Measurements from ENCODE around the gene PCSK4.
A peak's percentile ranks its signal among the peaks of the same experiment; 100 is the strongest.
"Not testable (repeated sequence)": the region's sequence is repeated elsewhere in the genome, so short reads cannot be mapped to it uniquely, and the experiment has no call there.

PCSK4 gene

GRCh38 chr19:1503925-1504773 lies 14.0 kb upstream of the PCSK4 start:
- H3K4me1 ChIP-seq = peaks cover 14 to 42% (median 30%) of the 10 kb centered on the region in 10 experiments
- no peak overlapping the region; a peak in 1 of 20 replicates for H3K4me3 ChIP-seq
- no peak overlapping the region for H3K27ac ChIP-seq
- TF ChIP-seq Cebpa-rat (IDR thresholded peaks at IDR 0.05) = no peak
- peak overlapping the region; percentile 19 to 80 (median 53); a peak in 20 of 22 replicates for H3K4me2 ChIP-seq
- H3K27me3 ChIP-seq = peaks cover 11 to 32% (median 26%) of the 10 kb centered on the region in 11 experiments; a peak in 21 of 22 replicates
- no peak overlapping the region for H3K9ac ChIP-seq
- no peaks in the 10 kb centered on the region for H3K36me3 ChIP-seq
- H3K9me3 ChIP-seq (replicated peaks in 1 of 11) = peaks cover 0 to 25% (median 9%) of the 10 kb centered on the region in 11 experiments; a peak in 15 of 22 replicates
- no peaks in the 10 kb centered on the region; a peak in 1 of 22 replicates for H4K20me1 ChIP-seq

DNA sequence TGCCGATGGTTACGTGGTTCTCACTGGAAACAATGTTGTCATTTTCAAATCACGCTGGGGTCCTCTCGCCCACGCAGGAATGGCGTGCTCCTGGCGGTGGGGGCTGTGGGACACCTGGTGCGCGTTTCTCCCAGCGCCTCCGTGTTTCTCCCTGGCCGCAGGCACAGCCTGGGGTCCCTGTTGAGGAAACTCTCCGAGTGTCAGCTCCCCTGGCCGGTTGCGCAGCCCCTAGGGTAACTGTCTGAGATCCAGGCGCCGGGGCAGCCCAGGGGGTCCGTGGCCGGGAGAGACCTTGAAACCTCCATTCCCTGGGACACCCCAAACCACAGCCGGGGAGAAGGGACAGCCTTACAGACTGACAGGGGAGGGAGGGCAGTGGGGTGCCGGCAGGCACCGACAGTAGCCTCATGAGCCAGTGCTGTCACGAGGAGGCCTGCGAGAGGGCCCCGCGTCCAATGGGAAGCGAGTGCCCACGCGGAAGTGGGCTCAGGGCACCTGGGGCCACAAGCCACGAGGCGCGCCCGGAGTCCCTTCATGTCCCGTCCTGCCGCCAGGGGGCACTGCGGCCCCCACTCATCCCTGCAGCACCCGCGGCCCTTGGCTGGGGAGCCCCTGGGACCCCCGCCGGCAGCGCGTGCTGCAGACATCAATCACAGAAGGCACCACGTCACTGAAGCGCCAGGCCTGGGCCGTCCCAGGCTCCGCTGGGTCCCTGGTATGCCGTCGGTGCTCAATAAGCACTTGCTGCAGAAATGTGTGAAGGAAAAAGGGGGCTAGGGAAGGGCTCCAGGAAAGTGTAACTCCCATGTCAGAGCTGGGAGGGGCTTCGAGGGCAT lies 13.2 kb upstream of the PCSK4 start:
- no peak overlapping the region; a peak in 1 of 20 replicates for H3K4me3 ChIP-seq

DNA sequence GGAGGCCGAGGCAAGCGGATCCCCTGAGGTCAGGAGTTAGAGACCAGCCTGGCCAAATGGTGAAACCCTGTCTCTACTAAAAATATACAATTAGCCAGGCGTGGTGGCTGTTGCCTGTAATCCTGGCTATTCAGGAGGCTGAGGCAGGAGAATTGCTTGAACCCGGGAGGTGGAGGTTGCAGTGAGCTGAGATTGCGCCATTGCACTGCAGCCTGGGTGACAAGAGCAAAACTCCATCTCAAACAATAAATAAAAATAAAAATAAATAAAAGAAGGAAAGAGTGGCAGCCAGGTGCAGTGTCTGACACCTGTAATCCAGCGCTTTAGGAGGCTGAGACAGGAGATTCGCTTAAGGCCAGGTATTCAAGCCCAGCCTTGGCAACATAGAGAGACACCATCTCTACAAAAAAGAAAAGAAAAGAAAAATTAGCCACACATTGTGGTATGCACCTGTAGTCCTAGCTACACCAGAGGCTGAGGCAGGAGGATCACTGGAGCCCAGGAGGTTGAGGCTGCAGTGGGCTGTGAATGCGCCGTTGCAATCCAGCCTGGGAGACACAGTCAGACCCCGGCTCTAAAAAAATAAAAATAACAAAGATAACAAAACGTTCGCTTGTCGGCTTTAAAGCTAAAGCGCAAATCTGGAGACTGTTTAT lies 12.4 kb upstream of the PCSK4 start:
- H3K4me2 ChIP-seq = peak overlapping the region in 2 of 11 experiments; percentile 51 to 54; a peak in 4 of 22 replicates
- H3K9ac ChIP-seq = no peak overlapping the region

More for the DNA sequence above, 13.2 kb upstream of the PCSK4 start:
- H4K20me1 ChIP-seq = no peaks in the 10 kb centered on the region; a peak in 1 of 22 replicates
- H3K27ac ChIP-seq = 0 out of 22 replicates have a peak overlapping the region, but pooled peaks of 1 of the 11 experiments have one; percentile 20
- H3K36me3 ChIP-seq = no peaks in the 10 kb centered on the region
- H3K9me3 ChIP-seq (replicated peaks in 1 of 11) = peaks cover 0 to 25% (median 9%) of the 10 kb centered on the region in 11 experiments; a peak in 15 of 22 replicates
- peak overlapping the region; percentile 19 to 80 (median 53); a peak in 21 of 22 replicates for H3K4me2 ChIP-seq
- no peak for TF ChIP-seq Cebpa-rat (IDR thresholded peaks at IDR 0.05)
- H3K4me1 ChIP-seq = peaks cover 16 to 40% (median 23%) of the 10 kb centered on the region in 10 experiments
- 0 out of 22 replicates have a peak overlapping the region, but pooled peaks of 1 of the 11 experiments have one; percentile 31 for H3K9ac ChIP-seq
- H3K27me3 ChIP-seq = peaks cover 11 to 32% (median 26%) of the 10 kb centered on the region in 11 experiments; a peak in 21 of 22 replicates

DNA sequence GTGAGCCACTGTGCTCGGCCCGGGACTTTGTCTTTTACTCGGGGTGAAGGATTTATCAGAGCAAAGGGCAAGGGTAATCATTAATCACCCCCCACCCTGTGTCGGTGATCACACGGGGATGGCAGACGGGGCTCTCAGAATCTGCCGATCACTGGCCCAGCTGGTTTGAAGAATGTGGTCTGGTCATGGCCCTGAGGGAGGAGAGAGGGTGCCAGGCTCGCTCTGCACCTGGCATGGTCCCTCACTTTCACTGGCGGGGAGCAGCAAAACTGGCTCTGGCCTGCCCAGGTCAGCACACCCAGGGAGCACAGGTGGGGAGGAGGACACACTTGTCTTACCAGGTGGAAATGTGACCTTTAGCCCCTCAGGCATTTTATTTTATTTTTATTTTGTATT lies 11.0 kb upstream of the PCSK4 start:
- peak overlapping the region in 7 of 11 experiments; percentile 17 to 59 (median 43); a peak in 11 of 22 replicates for H3K4me2 ChIP-seq
- peaks cover 0 to 9% (median 0%) of the 10 kb centered on the region in 11 experiments; a peak in 2 of 22 replicates for H4K20me1 ChIP-seq
- TF ChIP-seq Cebpa-rat (IDR thresholded peaks at IDR 0.05) = no peak
- no peak overlapping the region for H3K4me3 ChIP-seq
- no peak overlapping the region; a peak in 1 of 22 replicates for H3K9ac ChIP-seq
- peaks cover 11 to 32% (median 26%) of the 10 kb centered on the region in 11 experiments; a peak in 21 of 22 replicates for H3K27me3 ChIP-seq
- H3K27ac ChIP-seq = no peak overlapping the region
- no peaks in the 10 kb centered on the region for H3K36me3 ChIP-seq
- peaks cover 25 to 50% (median 36%) of the 10 kb centered on the region in 10 experiments for H3K4me1 ChIP-seq
- peaks cover 0 to 24% (median 9%) of the 10 kb centered on the region in 11 experiments; a peak in 15 of 22 replicates for H3K9me3 ChIP-seq (replicated peaks in 1 of 11)

More for the DNA sequence above, 12.4 kb upstream of the PCSK4 start:
- Histone ChIP-seq H3K4me3 (no peak overlapping the region), H3K4me1 (peaks cover 24 to 46% (median 30%) of the 10 kb centered on the region in 10 experiments), H3K27me3 (peaks cover 11 to 32% (median 26%) of the 10 kb centered on the region in 11 experiments; a peak in 21 of 22 replicates), H3K27ac (no peak overlapping the region), H4K20me1 (no peaks in the 10 kb centered on the region), H3K9me3 (replicated peaks in 1 of 11) (peaks cover 0 to 25% (median 9%) of the 10 kb centered on the region in 11 experiments; a peak in 15 of 22 replicates), H3K36me3 (no peaks in the 10 kb centered on the region)
- TF ChIP-seq Cebpa-rat (IDR thresholded peaks at IDR 0.05) = no peak

DNA sequence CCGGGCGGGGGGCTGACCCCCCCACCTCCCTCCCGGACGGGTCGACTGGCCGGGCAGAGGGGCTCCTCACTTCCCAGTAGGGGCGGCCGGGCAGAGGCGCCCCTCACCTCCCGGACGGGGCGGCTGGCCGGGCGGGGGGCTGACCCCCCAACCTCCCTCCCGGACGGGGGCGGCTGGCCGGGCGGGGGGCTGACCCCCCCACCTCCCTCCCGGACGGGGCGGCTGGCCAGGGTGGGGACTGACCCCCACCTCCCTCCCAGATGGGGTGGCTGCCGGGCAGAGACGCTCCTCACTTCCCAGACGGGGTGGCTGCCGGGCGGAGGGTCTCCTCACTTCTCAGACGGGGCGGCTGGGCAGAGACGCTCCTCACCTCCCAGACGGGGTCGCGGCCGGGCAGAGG lies 9.1 kb upstream of the PCSK4 start:
- H3K4me2 ChIP-seq = peak overlapping the region in 2 of 11 experiments; percentile 26 to 41; a peak in 2 of 22 replicates
- H4K20me1 ChIP-seq = peaks cover 0 to 15% (median 0%) of the 10 kb centered on the region in 11 experiments; a peak in 2 of 22 replicates
- H3K4me3 ChIP-seq, H3K27ac ChIP-seq, H3K9ac ChIP-seq, H3K36me3 ChIP-seq: not testable (repeated sequence)
- peaks cover 11 to 24% (median 18%) of the 10 kb centered on the region in 11 experiments; a peak in 21 of 22 replicates for H3K27me3 ChIP-seq
- peaks cover 25 to 51% (median 37%) of the 10 kb centered on the region in 10 experiments for H3K4me1 ChIP-seq
- peaks cover 0 to 15% (median 9%) of the 10 kb centered on the region in 11 experiments; a peak in 15 of 22 replicates for H3K9me3 ChIP-seq (replicated peaks in 1 of 11)

GRCh38 chr19:1497578-1498235 lies 7.6 kb upstream of the PCSK4 start:
- no peak for TF ChIP-seq Cebpa-rat (IDR thresholded peaks at IDR 0.05)
- no peaks in the 10 kb centered on the region for H3K36me3 ChIP-seq
- H3K27ac ChIP-seq = peak overlapping the region in 6 of 11 experiments; percentile 6 to 62 (median 30); a peak in 8 of 22 replicates
- peaks cover 0 to 15% (median 0%) of the 10 kb centered on the region in 11 experiments; a peak in 3 of 22 replicates for H4K20me1 ChIP-seq
- H3K9ac ChIP-seq = peak overlapping the region in 5 of 11 experiments; percentile 21 to 59 (median 35); a peak in 8 of 22 replicates
- peaks cover 15 to 41% (median 26%) of the 10 kb centered on the region in 10 experiments for H3K4me1 ChIP-seq
- H3K4me3 ChIP-seq = no peak overlapping the region
- peaks cover 0 to 15% (median 9%) of the 10 kb centered on the region in 11 experiments; a peak in 15 of 22 replicates for H3K9me3 ChIP-seq (replicated peaks in 1 of 11)
- peaks cover 0 to 8% (median 3%) of the 10 kb centered on the region in 11 experiments; a peak in 17 of 22 replicates for H3K27me3 ChIP-seq
- H3K4me2 ChIP-seq = peak overlapping the region; percentile 56 to 93 (median 82)
